ENCODE data around the gene RPS5.
"Not testable (repeated sequence)": the region's sequence is repeated elsewhere in the genome, so short reads cannot be mapped to it uniquely, and the experiment has no call there.

The RPS5 gene

GRCh38 chr19:58367698-58368454 is 19.2 kb upstream of the RPS5 start:
- H3K36me3 Mint-ChIP-seq, result no peaks in the 10 kb centered on the region
- no peak for DNase-seq
- CTCF ChIA-PET, result no interaction called here

GRCh38 chr19:58368561-58369360 is 18.3 kb upstream of the RPS5 start:
- H3K27me3 Mint-ChIP-seq, result no peaks in the 10 kb centered on the region
- no peak for DNase-seq
- no peaks in the 10 kb centered on the region for H3K36me3 Mint-ChIP-seq
- H3K27ac Mint-ChIP-seq, result no peak overlapping the region
- H3K4me1 Mint-ChIP-seq, result peaks cover 4% of the 10 kb centered on the region
- no peak overlapping the region for H3K4me3 Mint-ChIP-seq
- H3K9me3 Mint-ChIP-seq, result no peaks in the 10 kb centered on the region
- CTCF ChIA-PET, result no interaction called here

More at GRCh38 chr19:58367698-58368454, 19.2 kb upstream of the RPS5 start:
- Mint-ChIP-seq H3K4me1 (peaks cover 6% of the 10 kb centered on the region), H3K27me3 (no peaks in the 10 kb centered on the region), H3K4me3 (no peak overlapping the region), H3K9me3 (no peaks in the 10 kb centered on the region), H3K27ac (no peak overlapping the region)

GRCh38 chr19:58372311-58373133 is 14.5 kb upstream of the RPS5 start:
- no peaks in the 10 kb centered on the region for H3K9me3 Mint-ChIP-seq
- no peak overlapping the region for H3K27ac Mint-ChIP-seq
- no peaks in the 10 kb centered on the region for H3K4me1 Mint-ChIP-seq
- no peaks in the 10 kb centered on the region for H3K36me3 Mint-ChIP-seq
- DNase-seq, result no peak
- H3K4me3 Mint-ChIP-seq, result no peak overlapping the region
- CTCF ChIA-PET, result no interaction called here
- H3K27me3 Mint-ChIP-seq, result no peaks in the 10 kb centered on the region

GRCh38 chr19:58374200-58374599 is 12.9 kb upstream of the RPS5 start:
- Mint-ChIP-seq H3K27ac (no peak overlapping the region), H3K36me3 (no peaks in the 10 kb centered on the region), H3K9me3 (no peaks in the 10 kb centered on the region), H3K27me3 (no peaks in the 10 kb centered on the region), H3K4me1 (peaks cover 3% of the 10 kb centered on the region), H3K4me3 (no peak overlapping the region)
- CTCF ChIA-PET, result no interaction called here
- DNase-seq, result no peak

- H3K4me1 Mint-ChIP-seq, result peaks cover 18% of the 10 kb centered on the region
- H3K36me3 Mint-ChIP-seq, H3K9me3 Mint-ChIP-seq, H3K27me3 Mint-ChIP-seq, DNase-seq, H3K4me3 Mint-ChIP-seq, H3K27ac Mint-ChIP-seq: not testable (repeated sequence)
- CTCF ChIA-PET, result interaction anchor here (0.9 kb wide), 1 partner anchor 14 kb away, joined by 5 read pairs; no protein-coding TSS in a partner anchor
Observed at GRCh38 chr19:58376724-58377123, 10.3 kb upstream of the RPS5 start.

- no peak overlapping the region for H3K27ac Mint-ChIP-seq
- H3K36me3 Mint-ChIP-seq, result no peaks in the 10 kb centered on the region
- H3K9me3 Mint-ChIP-seq, result no peaks in the 10 kb centered on the region
- H3K4me3 Mint-ChIP-seq, result peak overlapping the region; percentile 84
- no peak for DNase-seq
- CTCF ChIA-PET, result interaction anchor here (1.4 kb wide), 1 partner anchor 139 kb away, joined by 3 read pairs; no protein-coding TSS in a partner anchor
- peaks cover 28% of the 10 kb centered on the region for H3K4me1 Mint-ChIP-seq
- no peaks in the 10 kb centered on the region for H3K27me3 Mint-ChIP-seq
Observed at GRCh38 chr19:58379246-58379645, 7.8 kb upstream of the RPS5 start.

GRCh38 chr19:58380037-58380661 is 6.9 kb upstream of the RPS5 start:
- H3K27ac Mint-ChIP-seq, result peak overlapping the region; percentile 91
- CTCF ChIA-PET, result interaction anchor here (0.6 to 1.4 kb wide), 2 partner anchors 33 to 138 kb away, joined by 3 read pairs; no protein-coding TSS in a partner anchor
- no peaks in the 10 kb centered on the region for H3K9me3 Mint-ChIP-seq
- no peak for DNase-seq
- H3K36me3 Mint-ChIP-seq, result no peaks in the 10 kb centered on the region
- peaks cover 31% of the 10 kb centered on the region for H3K4me1 Mint-ChIP-seq
- no peaks in the 10 kb centered on the region for H3K27me3 Mint-ChIP-seq
- peak overlapping the region; percentile 84 for H3K4me3 Mint-ChIP-seq

- peak within 1 kb of the TSS; percentile 91 for H3K27ac Mint-ChIP-seq
- DNase-seq, result peak; percentile 99
- H3K27me3 Mint-ChIP-seq, result no peaks in the 10 kb centered on the region
- peak within 1 kb of the TSS; percentile 84 for H3K4me3 Mint-ChIP-seq
- H3K9me3 Mint-ChIP-seq, result no peaks in the 10 kb centered on the region
- H3K4me1 Mint-ChIP-seq, result peaks cover 36% of the 10 kb centered on the region
- CTCF ChIA-PET, result interaction anchor here (0.6 to 1.4 kb wide), 2 partner anchors 57 to 138 kb away, joined by 3 read pairs; no protein-coding TSS in a partner anchor
- H3K36me3 Mint-ChIP-seq, result no peaks in the 10 kb centered on the region
Observed at GRCh38 chr19:58380662-58381459, 6.2 kb upstream of the RPS5 start, which contains the start of gene ZNF837. Gene ZNF837 (minus strand): TSS chr19:58381030. CDS start chr19:58369332, 11,698 bp downstream.

GRCh38 chr19:58381460-58382212 is 5.4 kb upstream of the RPS5 start:
- H3K36me3 Mint-ChIP-seq, result no peaks in the 10 kb centered on the region
- CTCF ChIA-PET, result interaction anchor here (0.6 kb wide), 1 partner anchor 58 kb away, joined by 3 read pairs; no protein-coding TSS in a partner anchor

GRCh38 chr19:58382997-58383603 is 4.0 kb upstream of the RPS5 start:
- H3K36me3 Mint-ChIP-seq, result peaks cover 4% of the 10 kb centered on the region
- CTCF ChIA-PET, result no interaction called here

More at GRCh38 chr19:58381460-58382212, 5.4 kb upstream of the RPS5 start:
- H3K9me3 Mint-ChIP-seq, result no peaks in the 10 kb centered on the region
- DNase-seq, result no peak
- peak overlapping the region; percentile 84 for H3K4me3 Mint-ChIP-seq
- H3K27ac Mint-ChIP-seq, result peak overlapping the region; percentile 91
- peaks cover 39% of the 10 kb centered on the region for H3K4me1 Mint-ChIP-seq
- H3K27me3 Mint-ChIP-seq, result no peaks in the 10 kb centered on the region

GRCh38 chr19:58385313-58385890 is 1.7 kb upstream of the RPS5 start:
- H3K36me3 Mint-ChIP-seq, result peaks cover 17% of the 10 kb centered on the region
- peaks cover 48% of the 10 kb centered on the region for H3K4me1 Mint-ChIP-seq
- CTCF ChIA-PET, result no interaction called here
- H3K27ac Mint-ChIP-seq, result peak overlapping the region; percentile 98
- peak overlapping the region; percentile 93 for H3K4me3 Mint-ChIP-seq
- no peaks in the 10 kb centered on the region for H3K27me3 Mint-ChIP-seq
- no peaks in the 10 kb centered on the region for H3K9me3 Mint-ChIP-seq
- DNase-seq, result no peak

More at GRCh38 chr19:58382997-58383603, 4.0 kb upstream of the RPS5 start:
- no peaks in the 10 kb centered on the region for H3K27me3 Mint-ChIP-seq
- H3K27ac Mint-ChIP-seq, result no peak overlapping the region
- peaks cover 46% of the 10 kb centered on the region for H3K4me1 Mint-ChIP-seq
- DNase-seq, result no peak
- no peaks in the 10 kb centered on the region for H3K9me3 Mint-ChIP-seq
- H3K4me3 Mint-ChIP-seq, result peak overlapping the region; percentile 43
